ENCODE measurements around the gene BEAN1. TPM values are rescaled to one million over a fixed set of nuclear protein-coding genes. Genes with fewer than 3 reads are reported as not detected.
"Not testable (repeated sequence)": the region's sequence is repeated elsewhere in the genome, so short reads cannot be mapped to it uniquely, and the experiment has no call there.

BEAN1 gene
- total RNA-seq, 4 donors from 2014 or later: 0.23 to 0.50 TPM; not detected in 2

GRCh38 chr16:66462912-66463311 is 35.8 kb downstream of the BEAN1 start:
- H3K27me3 ChIP-seq: peaks cover 0 to 40% (median 11%) of the 10 kb centered on the region in 4 donors
- intact Hi-C loops (cut with DNase I): no loop called here
- H3K9me3 ChIP-seq: peaks cover 0 to 8% (median 3%) of the 10 kb centered on the region in 4 donors
- H3K27ac ChIP-seq (replicated peaks in 1 of 4): no peak overlapping the region
- DNase-seq (ENCODE audit: extremely low spot score): no peak
- TF ChIP-seq POLR2A (IDR thresholded peaks at IDR 0.05; ENCODE audit: low read depth): no peak
- TF ChIP-seq CTCF (IDR thresholded peaks at IDR 0.05): no peak
- no peak for TF ChIP-seq POLR2AphosphoS5 (IDR thresholded peaks at IDR 0.05)
- no peak for TF ChIP-seq EP300 (IDR thresholded peaks at IDR 0.05)
- no peaks in the 10 kb centered on the region for H3K36me3 ChIP-seq
- H3K4me3 ChIP-seq: no peak overlapping the region
- 94% methylated on average over 1 of the region's 1 CpG for WGBS
- H3K4me1 ChIP-seq: no peaks in the 10 kb centered on the region

- not testable (repeated sequence) for DNase-seq (ENCODE audit: extremely low spot score)
- 97% methylated on average over 6 of the region's 6 CpGs for WGBS
Observed at GRCh38 chr16:66465946-66466345, 38.9 kb downstream of the BEAN1 start.

GRCh38 chr16:66466636-66467035 is 39.5 kb downstream of the BEAN1 start:
- intact Hi-C loops (cut with DNase I); H3K9me3 ChIP-seq; H3K4me1 ChIP-seq; H3K27ac ChIP-seq (replicated peaks in 1 of 4); H3K36me3 ChIP-seq; H3K4me3 ChIP-seq; DNase-seq (ENCODE audit: extremely low spot score); H3K27me3 ChIP-seq: not testable (repeated sequence)
- 95% methylated on average over 6 of the region's 6 CpGs for WGBS

More at GRCh38 chr16:66465946-66466345, 38.9 kb downstream of the BEAN1 start:
- peaks cover 0 to 14% (median 1%) of the 10 kb centered on the region in 4 donors for H3K27me3 ChIP-seq
- H3K4me1 ChIP-seq; H3K9me3 ChIP-seq; H3K4me3 ChIP-seq; H3K36me3 ChIP-seq; H3K27ac ChIP-seq (replicated peaks in 1 of 4); intact Hi-C loops (cut with DNase I): not testable (repeated sequence)

GRCh38 chr16:66467611-66468010 is 40.5 kb downstream of the BEAN1 start:
- no peak for TF ChIP-seq POLR2AphosphoS5 (IDR thresholded peaks at IDR 0.05)
- intact Hi-C loops (cut with DNase I): no loop called here
- Histone ChIP-seq H3K9me3 (peaks cover 0 to 8% (median 3%) of the 10 kb centered on the region in 4 donors), H3K4me3 (no peak overlapping the region), H3K36me3 (peaks cover 0 to 7% (median 0%) of the 10 kb centered on the region in 4 donors), H3K27me3 (peaks cover 0 to 4% (median 0%) of the 10 kb centered on the region in 4 donors), H3K27ac (replicated peaks in 1 of 4) (no peak overlapping the region), H3K4me1 (no peaks in the 10 kb centered on the region)
- WGBS: 91% methylated on average over 1 of the region's 5 CpGs
- DNase-seq (ENCODE audit: extremely low spot score): no peak

- Histone ChIP-seq H3K9me3 (peaks cover 0 to 8% (median 3%) of the 10 kb centered on the region in 4 donors), H3K27ac (replicated peaks in 1 of 4) (no peak overlapping the region), H3K36me3 (peaks cover 0 to 7% (median 0%) of the 10 kb centered on the region in 4 donors), H3K27me3 (peaks cover 0 to 9% (median 0%) of the 10 kb centered on the region in 4 donors), H3K4me3 (no peak overlapping the region), H3K4me1 (no peaks in the 10 kb centered on the region)
- intact Hi-C loops (cut with DNase I): no loop called here
- no peak for DNase-seq (ENCODE audit: extremely low spot score)
- no peak for TF ChIP-seq EP300 (IDR thresholded peaks at IDR 0.05)
- no peak for TF ChIP-seq POLR2A (IDR thresholded peaks at IDR 0.05; ENCODE audit: low read depth)
- no peak for TF ChIP-seq CTCF (IDR thresholded peaks at IDR 0.05)
- no peak for TF ChIP-seq POLR2AphosphoS5 (IDR thresholded peaks at IDR 0.05)
- WGBS: 96% methylated on average over 9 of the region's 11 CpGs
Observed at GRCh38 chr16:66468321-66468965, 41.3 kb downstream of the BEAN1 start.

GRCh38 chr16:66469291-66469946 is 42.3 kb downstream of the BEAN1 start:
- peaks cover 0 to 7% (median 0%) of the 10 kb centered on the region in 4 donors for H3K36me3 ChIP-seq
- no peak for DNase-seq (ENCODE audit: extremely low spot score)
- no peak for TF ChIP-seq CTCF (IDR thresholded peaks at IDR 0.05)
- no peak for TF ChIP-seq POLR2AphosphoS5 (IDR thresholded peaks at IDR 0.05)
- TF ChIP-seq EP300 (IDR thresholded peaks at IDR 0.05): no peak
- no peak for TF ChIP-seq POLR2A (IDR thresholded peaks at IDR 0.05; ENCODE audit: low read depth)
- intact Hi-C loops (cut with DNase I): no loop called here
- WGBS: 100% methylated on average over 4 of the region's 26 CpGs
- H3K27me3 ChIP-seq: peaks cover 0 to 14% (median 0%) of the 10 kb centered on the region in 4 donors
- no peak overlapping the region for H3K27ac ChIP-seq (replicated peaks in 1 of 4)
- H3K9me3 ChIP-seq: peaks cover 0 to 8% (median 3%) of the 10 kb centered on the region in 4 donors
- no peak overlapping the region for H3K4me3 ChIP-seq
- no peaks in the 10 kb centered on the region for H3K4me1 ChIP-seq
